Tibial artery (tissue), 4 donors: ENCODE measurements around the gene FOXB2.

Source experiments
- DNase-seq, 2 donors: peaks; one replicate each; pipeline ENCODE4 v3.0.0-alpha.2; 2019
- H3K27ac ChIP-seq, 2 donors: fragments of 200-600 bp; sonication (generic) in 1 of 2; 1 replicate in 1 of 2; 2 replicates in 1 of 2; pipeline ENCODE4 v1.5.1; 2018 to 2019; ENCODE audit warnings: mild to moderate bottlenecking in 1 of 2
- H3K27me3 ChIP-seq, 2 donors: fragments of 200-600 bp; sonication (generic) in 1 of 2; one replicate each; pipeline versions ENCODE4 v1.5.1 to v1.6.0; 2016 to 2019
- H3K36me3 ChIP-seq, 3 donors: fragments of 200-600 bp; sonication (generic) in 2 of 3; one replicate each; pipeline ENCODE4 v1.5.1; 2016 to 2019; ENCODE audit warnings: mild to moderate bottlenecking in 2 of 3
- H3K4me1 ChIP-seq, 4 donors: fragments of 200-600 bp; sonication (generic) in 2 of 4; 1 replicate in 3 of 4; 2 replicates in 1 of 4; pipeline ENCODE4 v1.5.1; 2016 to 2019
- H3K4me3 ChIP-seq, 2 donors: fragments of 200-600 bp; sonication (generic) in 1 of 2; 1 replicate in 1 of 2; 2 replicates in 1 of 2; pipeline ENCODE4 v1.5.1; 2018 to 2019; ENCODE audit warnings: mild to moderate bottlenecking in 2 of 2
- H3K9me3 ChIP-seq, 3 donors: fragments of 200-600 bp; sonication (generic) in 1 of 3; one replicate each; pipeline ENCODE4 v1.5.1; 2016 to 2019
- CTCF ChIP-seq, 2 experiments: fragments of 200-600 bp in 1 of 2; fragments of 450-650 bp in 1 of 2; IDR thresholded peaks; one replicate each; pipeline ENCODE4 v1.5.1; 2017 to 2019; ENCODE audit warnings: antibody characterized with exemption in 2 of 2, mild to moderate bottlenecking in 1 of 2, moderate library complexity in 1 of 2
- intact Hi-C: fragments of 100-400 bp; cut with DNase I; formaldehyde crosslinking; loops from one replicate; pipeline ENCODE4 v1.15.0; 2023; ENCODE audit warnings: low total_unique reads

The FOXB2 gene

DNA sequence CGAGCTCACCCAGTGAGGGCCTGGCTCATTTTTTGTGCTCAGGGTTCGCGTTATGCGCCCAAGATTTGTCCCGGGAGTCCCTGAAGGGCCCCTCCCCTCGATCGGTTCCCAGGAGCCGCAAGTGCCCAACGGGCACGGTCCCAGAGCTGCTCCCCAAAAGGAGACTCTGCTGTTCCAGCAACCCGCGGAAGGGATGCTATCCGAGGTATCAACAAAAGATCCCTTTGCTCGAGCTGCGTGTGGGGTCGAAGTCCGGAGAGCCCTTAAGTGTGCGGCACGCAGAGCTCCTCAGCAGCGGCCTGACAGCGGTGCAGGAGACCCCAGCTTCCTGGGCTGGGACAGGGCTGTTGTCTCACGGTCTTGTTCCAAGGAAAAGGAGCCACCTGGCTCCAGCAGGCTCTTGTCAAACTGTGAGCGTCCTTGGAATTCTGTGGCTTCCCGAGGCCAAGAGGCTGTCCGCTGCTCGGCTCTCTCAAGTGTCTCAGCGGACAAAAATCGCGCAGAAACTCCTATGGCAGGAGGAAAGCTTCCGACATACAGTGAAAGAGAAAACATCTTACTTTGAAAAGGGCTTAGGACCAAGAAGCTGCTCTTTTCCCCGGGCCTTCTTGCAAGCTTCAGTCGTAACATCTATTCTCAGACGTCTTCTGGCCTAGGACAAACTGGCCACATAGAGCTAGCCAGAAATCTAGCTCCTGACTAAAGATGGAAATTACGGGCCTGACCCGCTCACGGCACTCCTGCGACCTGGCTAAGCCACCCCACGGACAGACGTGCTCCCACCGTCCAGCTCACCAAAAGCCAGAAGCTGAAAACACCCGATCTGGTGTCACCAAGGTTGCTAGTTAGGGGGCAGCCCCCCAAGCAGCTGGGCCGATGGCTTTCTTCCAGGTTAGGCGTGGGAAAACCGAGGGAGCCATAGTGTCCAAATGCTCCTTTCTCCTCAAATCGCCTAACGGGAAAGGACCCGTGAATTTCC, 2.6 kb upstream of the FOXB2 start:
- intact Hi-C loops, result loop anchor here (10.0 kb wide), 1 partner anchor 572 kb away; no protein-coding TSS in a partner anchor
- H3K36me3 ChIP-seq, result no peaks in the 10 kb centered on the region
- no peak for TF ChIP-seq CTCF (IDR thresholded peaks at IDR 0.05)
- no peak overlapping the region for H3K27ac ChIP-seq
- DNase-seq, result no peak
- H3K4me3 ChIP-seq, result no peak overlapping the region
- peaks cover 0 to 78% (median 53%) of the 10 kb centered on the region in 4 donors for H3K4me1 ChIP-seq
- H3K9me3 ChIP-seq, result no peaks in the 10 kb centered on the region
- H3K27me3 ChIP-seq, result peaks cover 12 to 100% of the 10 kb centered on the region in 2 donors

DNA sequence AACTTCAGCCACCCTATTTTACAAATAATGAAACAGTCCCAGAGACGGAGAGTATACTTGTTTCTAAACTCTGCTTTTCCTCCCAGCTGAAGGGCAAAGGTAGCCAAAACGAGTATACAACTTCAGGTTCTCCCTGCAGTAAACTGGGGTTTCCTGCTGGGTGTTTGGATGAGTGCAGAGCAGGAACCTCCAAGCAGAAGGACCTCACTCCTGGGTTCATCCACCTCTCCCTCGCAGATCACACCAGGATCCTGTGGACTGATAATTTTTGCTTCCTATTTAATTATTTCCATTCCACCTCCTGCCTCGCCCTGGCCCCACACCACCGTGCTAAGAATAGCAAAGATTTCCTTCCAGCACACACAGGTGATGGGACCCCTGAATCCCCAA, 2.0 kb upstream of the FOXB2 start:
- intact Hi-C loops, result loop anchor here (10.0 kb wide), 1 partner anchor 573 kb away; no protein-coding TSS in a partner anchor
- no peak for TF ChIP-seq CTCF (IDR thresholded peaks at IDR 0.05)
- Histone ChIP-seq H3K36me3 (no peaks in the 10 kb centered on the region), H3K4me3 (no peak overlapping the region), H3K4me1 (peaks cover 0 to 80% (median 51%) of the 10 kb centered on the region in 4 donors), H3K27me3 (peaks cover 12 to 100% of the 10 kb centered on the region in 2 donors), H3K9me3 (no peaks in the 10 kb centered on the region), H3K27ac (no peak overlapping the region)
- DNase-seq, result no peak

- Histone ChIP-seq H3K27me3 (peaks cover 10 to 100% of the 10 kb centered on the region in 2 donors), H3K4me1 (peaks cover 0 to 86% (median 51%) of the 10 kb centered on the region in 4 donors), H3K9me3 (no peaks in the 10 kb centered on the region), H3K27ac (no peak overlapping the region), H3K4me3 (peak overlapping the region; percentile 6 to 40), H3K36me3 (no peaks in the 10 kb centered on the region)
- peak in 1 of 2 donors; percentile 67 for DNase-seq
- intact Hi-C loops, result loop anchor here (10.0 kb wide), 1 partner anchor 574 kb away; no protein-coding TSS in a partner anchor
- TF ChIP-seq CTCF (IDR thresholded peaks at IDR 0.05), result no peak
Observed at GRCh38 chr9:77018058-77018968, 1.1 kb upstream of the FOXB2 start.

DNA sequence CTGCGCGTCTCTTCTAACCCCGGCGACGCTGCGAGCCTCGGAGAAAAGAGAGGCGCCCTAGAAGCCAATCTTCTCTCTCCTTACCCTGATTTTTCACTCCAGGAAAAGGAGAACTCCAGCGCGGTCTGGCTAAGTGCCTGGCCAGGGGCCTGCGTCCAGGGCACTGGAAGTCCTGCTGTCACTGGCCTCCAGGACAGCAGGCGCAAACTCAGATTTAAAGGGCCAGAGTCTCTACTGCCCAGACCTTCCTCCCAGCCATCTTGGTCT, 553 bp upstream of the FOXB2 start:
- no peaks in the 10 kb centered on the region for H3K9me3 ChIP-seq
- no peaks in the 10 kb centered on the region for H3K36me3 ChIP-seq
- DNase-seq, result no peak
- H3K27me3 ChIP-seq, result peaks cover 6 to 100% of the 10 kb centered on the region in 2 donors
- TF ChIP-seq CTCF (IDR thresholded peaks at IDR 0.05), result no peak
- H3K4me1 ChIP-seq, result peaks cover 0 to 82% (median 51%) of the 10 kb centered on the region in 4 donors
- H3K4me3 ChIP-seq, result peak overlapping the region; percentile 6 to 40
- no peak overlapping the region for H3K27ac ChIP-seq
- intact Hi-C loops, result loop anchor here (10.0 kb wide), 1 partner anchor 574 kb away; no protein-coding TSS in a partner anchor

DNA sequence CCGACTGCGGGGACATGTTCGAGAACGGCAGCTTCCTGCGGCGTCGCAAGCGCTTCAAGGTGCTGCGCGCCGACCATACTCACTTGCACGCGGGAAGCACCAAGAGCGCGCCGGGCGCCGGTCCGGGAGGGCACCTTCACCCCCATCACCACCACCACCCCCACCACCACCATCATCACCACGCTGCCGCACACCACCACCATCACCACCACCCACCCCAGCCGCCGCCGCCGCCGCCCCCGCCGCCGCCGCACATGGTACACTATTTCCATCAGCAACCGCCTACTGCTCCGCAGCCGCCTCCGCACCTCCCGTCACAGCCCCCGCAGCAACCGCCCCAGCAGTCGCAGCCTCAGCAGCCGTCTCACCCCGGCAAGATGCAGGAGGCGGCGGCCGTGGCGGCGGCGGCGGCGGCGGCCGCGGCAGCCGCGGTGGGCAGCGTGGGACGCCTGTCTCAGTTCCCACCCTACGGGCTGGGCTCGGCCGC, 514 bp downstream of the FOXB2 start:
- Histone ChIP-seq H3K4me1 (peaks cover 0 to 71% (median 47%) of the 10 kb centered on the region in 4 donors), H3K27me3 (peaks cover 3 to 100% of the 10 kb centered on the region in 2 donors), H3K9me3 (no peaks in the 10 kb centered on the region), H3K4me3 (peak overlapping the region in 1 of 2 donors; percentile 29), H3K27ac (no peak overlapping the region), H3K36me3 (no peaks in the 10 kb centered on the region)
- TF ChIP-seq CTCF (IDR thresholded peaks at IDR 0.05), result no peak
- no peak for DNase-seq
- intact Hi-C loops, result loop anchor here (10.0 kb wide), 1 partner anchor 575 kb away; no protein-coding TSS in a partner anchor
